Measurements from ENCODE around the gene WDR93. TPM values are rescaled to one million over a fixed set of nuclear protein-coding genes. Genes with fewer than 3 reads are reported as not detected.

The WDR93 gene
- total RNA-seq, 2 experiments from 2014 or later = 0.19 TPM; not detected in 1

DNA sequence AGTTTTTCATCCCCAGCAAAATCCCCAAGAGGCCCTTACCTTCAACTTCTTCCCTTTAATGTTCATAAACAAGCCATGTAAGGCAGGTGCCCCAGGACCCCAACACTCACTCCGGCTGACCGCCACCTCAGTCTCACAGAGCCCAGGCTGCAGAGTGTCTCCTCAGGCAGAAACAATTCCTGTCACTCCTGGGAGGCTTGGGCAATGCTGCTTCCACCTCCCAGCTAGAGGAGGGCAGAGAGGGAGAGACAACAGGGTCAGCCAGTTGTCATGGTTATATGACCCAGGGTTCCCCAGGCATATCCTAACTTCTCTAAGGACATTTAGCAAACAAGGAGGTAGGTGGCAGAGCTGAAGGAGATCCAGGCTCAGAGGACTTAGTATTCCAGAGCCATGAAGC is 11.4 kb upstream of the WDR93 start, which contains the start of gene PLIN1:
PLIN1 (minus strand) TSS at position 156 of the 400 bp plus-strand sequence. CDS start 1,878 bp downstream, outside the sequence.
- BruUV-seq (replicated peaks) = no TSS peak
- intact Hi-C loops (cut with micrococcal nuclease; ENCODE audit: unreplicated experiment) = no loop called here
- CTCF ChIA-PET (ENCODE audit: unreplicated experiment) = no interaction called here
- TF ChIP-seq, protein P1, sequence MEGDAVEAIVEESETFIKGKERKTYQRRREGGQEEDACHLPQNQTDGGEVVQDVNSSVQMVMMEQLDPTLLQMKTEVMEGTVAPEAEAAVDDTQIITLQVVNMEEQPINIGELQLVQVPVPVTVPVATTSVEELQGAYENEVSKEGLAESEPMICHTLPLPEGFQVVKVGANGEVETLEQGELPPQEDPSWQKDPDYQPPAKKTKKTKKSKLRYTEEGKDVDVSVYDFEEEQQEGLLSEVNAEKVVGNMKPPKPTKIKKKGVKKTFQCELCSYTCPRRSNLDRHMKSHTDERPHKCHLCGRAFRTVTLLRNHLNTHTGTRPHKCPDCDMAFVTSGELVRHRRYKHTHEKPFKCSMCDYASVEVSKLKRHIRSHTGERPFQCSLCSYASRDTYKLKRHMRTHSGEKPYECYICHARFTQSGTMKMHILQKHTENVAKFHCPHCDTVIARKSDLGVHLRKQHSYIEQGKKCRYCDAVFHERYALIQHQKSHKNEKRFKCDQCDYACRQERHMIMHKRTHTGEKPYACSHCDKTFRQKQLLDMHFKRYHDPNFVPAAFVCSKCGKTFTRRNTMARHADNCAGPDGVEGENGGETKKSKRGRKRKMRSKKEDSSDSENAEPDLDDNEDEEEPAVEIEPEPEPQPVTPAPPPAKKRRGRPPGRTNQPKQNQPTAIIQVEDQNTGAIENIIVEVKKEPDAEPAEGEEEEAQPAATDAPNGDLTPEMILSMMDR (conservative IDR thresholded peaks at IDR 0.05; ENCODE audit: low read length) = no peak
- TF ChIP-seq EZH2phosphoT487 (IDR thresholded peaks at IDR 0.05; ENCODE audit: borderline replicate concordance, low read depth, low read length) = no peak
- Histone ChIP-seq H4K20me1 (ENCODE audit: insufficient read depth, low read length) (no peaks in the 10 kb centered on the region), H3K79me2 (ENCODE audit: insufficient read depth, low read depth, low read length) (no peaks in the 10 kb centered on the region), H3K27ac (ENCODE audit: low read depth, low read length, poor library complexity, severe bottlenecking) (no peak within 1 kb of the TSS), H3K9me3 (ENCODE audit: low read length) (no peaks in the 10 kb centered on the region), H3K4me2 (ENCODE audit: low read length) (no peak within 1 kb of the TSS), H2AFZ (ENCODE audit: low read length) (no peak within 1 kb of the TSS), H3K9me2 (ENCODE audit: insufficient read depth, low read length) (no peaks in the 10 kb centered on the region), H3K36me3 (ENCODE audit: insufficient read depth, low read length) (no peaks in the 10 kb centered on the region), H3K4me3 (ENCODE audit: low read depth, low read length, poor library complexity, severe bottlenecking) (no peak within 1 kb of the TSS), H3K4me1 (ENCODE audit: insufficient read depth, low read length, poor library complexity, severe bottlenecking) (no peaks in the 10 kb centered on the region)
- no peak for DNase-seq (ENCODE audit: low spot score)
- POLR2A ChIA-PET = no interaction called here

DNA sequence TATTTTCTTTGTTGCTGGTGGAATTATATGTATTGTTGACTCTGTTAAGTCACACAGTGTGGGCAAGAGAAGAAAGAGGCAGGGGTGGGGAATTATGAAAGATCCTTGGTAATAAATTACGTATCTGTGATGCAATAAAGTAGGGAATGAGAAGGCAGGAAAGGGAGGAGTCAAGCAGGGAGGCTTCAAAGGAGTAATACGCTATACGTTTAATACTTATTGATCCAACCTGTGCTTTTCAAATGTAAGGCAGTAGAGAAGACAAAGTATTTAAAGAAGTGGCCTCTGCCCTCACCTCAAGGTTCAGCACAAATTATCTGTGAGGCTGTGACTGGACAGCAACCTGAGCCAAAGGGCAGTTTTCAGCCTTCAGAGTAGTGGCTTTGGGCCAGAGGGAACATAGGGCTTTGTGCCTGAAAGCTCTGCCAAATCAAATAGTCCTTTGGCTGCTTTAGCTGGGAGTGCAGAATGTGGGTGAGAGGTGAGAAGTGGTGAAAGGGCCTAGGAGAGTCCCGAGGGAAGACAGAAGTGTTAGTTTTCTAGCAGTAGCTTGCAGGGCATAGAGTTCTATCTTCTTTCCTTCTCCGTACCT is 10.2 kb upstream of the WDR93 start:
- Histone ChIP-seq H3K79me2 (ENCODE audit: insufficient read depth, low read depth, low read length) (no peaks in the 10 kb centered on the region), H3K9me2 (ENCODE audit: insufficient read depth, low read length) (no peaks in the 10 kb centered on the region), H3K4me2 (ENCODE audit: low read length) (no peak overlapping the region), H3K9me3 (ENCODE audit: low read length) (no peaks in the 10 kb centered on the region), H3K4me3 (ENCODE audit: low read depth, low read length, poor library complexity, severe bottlenecking) (no peak overlapping the region), H3K36me3 (ENCODE audit: insufficient read depth, low read length) (no peaks in the 10 kb centered on the region), H3K4me1 (ENCODE audit: insufficient read depth, low read length, poor library complexity, severe bottlenecking) (no peaks in the 10 kb centered on the region), H3K27ac (ENCODE audit: low read depth, low read length, poor library complexity, severe bottlenecking) (no peak overlapping the region), H2AFZ (ENCODE audit: low read length) (no peak overlapping the region), H4K20me1 (ENCODE audit: insufficient read depth, low read length) (no peaks in the 10 kb centered on the region)
- intact Hi-C loops (cut with micrococcal nuclease; ENCODE audit: unreplicated experiment) = no loop called here
- BruUV-seq (replicated peaks) = no TSS peak
- no peak for TF ChIP-seq EZH2phosphoT487 (IDR thresholded peaks at IDR 0.05; ENCODE audit: borderline replicate concordance, low read depth, low read length)
- TF ChIP-seq, protein P1 (conservative IDR thresholded peaks at IDR 0.05; ENCODE audit: low read length) = no peak
- POLR2A ChIA-PET = no interaction called here
- DNase-seq (ENCODE audit: low spot score) = no peak
- CTCF ChIA-PET (ENCODE audit: unreplicated experiment) = no interaction called here

DNA sequence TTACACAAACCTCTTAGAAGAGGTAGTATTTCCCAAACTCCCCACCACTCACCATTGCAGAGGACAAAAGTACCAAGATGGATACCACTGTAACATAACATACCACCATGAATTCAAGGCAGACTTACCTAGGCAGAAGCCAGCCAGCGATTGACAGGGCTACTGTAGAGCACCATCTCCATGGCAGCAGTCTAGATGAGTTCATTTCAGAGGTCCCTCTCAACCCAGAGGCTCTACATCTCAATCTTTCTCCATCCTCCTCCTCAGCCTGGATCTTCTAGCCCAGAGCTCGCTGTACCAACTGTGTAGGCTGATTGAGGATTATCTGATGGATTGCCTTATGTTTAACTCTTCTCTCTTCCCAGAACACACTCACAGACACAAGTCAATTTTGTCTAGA is 9.5 kb upstream of the WDR93 start:
- Histone ChIP-seq H3K4me2 (ENCODE audit: low read length) (no peak overlapping the region), H3K79me2 (ENCODE audit: insufficient read depth, low read depth, low read length) (no peaks in the 10 kb centered on the region), H3K4me1 (ENCODE audit: insufficient read depth, low read length, poor library complexity, severe bottlenecking) (no peaks in the 10 kb centered on the region), H3K9me2 (ENCODE audit: insufficient read depth, low read length) (no peaks in the 10 kb centered on the region), H3K4me3 (ENCODE audit: low read depth, low read length, poor library complexity, severe bottlenecking) (no peak overlapping the region), H3K36me3 (ENCODE audit: insufficient read depth, low read length) (no peaks in the 10 kb centered on the region), H3K27ac (ENCODE audit: low read depth, low read length, poor library complexity, severe bottlenecking) (no peak overlapping the region), H3K9me3 (ENCODE audit: low read length) (no peaks in the 10 kb centered on the region), H2AFZ (ENCODE audit: low read length) (no peak overlapping the region), H4K20me1 (ENCODE audit: insufficient read depth, low read length) (no peaks in the 10 kb centered on the region)
- BruUV-seq (replicated peaks) = no TSS peak
- POLR2A ChIA-PET = interaction anchor here (0.6 kb wide), 1 partner anchor 20 kb away, joined by 4 read pairs; no protein-coding TSS in a partner anchor
- TF ChIP-seq, protein P1 (conservative IDR thresholded peaks at IDR 0.05; ENCODE audit: low read length) = no peak
- TF ChIP-seq EZH2phosphoT487 (IDR thresholded peaks at IDR 0.05; ENCODE audit: borderline replicate concordance, low read depth, low read length) = no peak
- CTCF ChIA-PET (ENCODE audit: unreplicated experiment) = no interaction called here
- intact Hi-C loops (cut with micrococcal nuclease; ENCODE audit: unreplicated experiment) = no loop called here
- DNase-seq (ENCODE audit: low spot score) = no peak

Measured in OCI-LY7 (cell line).